Glutamatergic neuron (in vitro differentiated cells): ENCODE results near the gene RGS6. TPM values are rescaled to one million over a fixed set of nuclear protein-coding genes. Genes with fewer than 3 reads are reported as not detected.

Experiments used
- DNase-seq: peaks from one replicate; pipeline ENCODE4 v3.0.0; 2022
- H3K27ac Mint-ChIP-seq: one replicate; pipeline ENCODE4 v1.8.0; 2020; ENCODE audit warnings: mild to moderate bottlenecking, mixed read lengths, inconsistent platforms; ENCODE audit not compliant: unreplicated experiment
- H3K27me3 Mint-ChIP-seq: one replicate; pipeline ENCODE4 v1.8.0; 2020; ENCODE audit warnings: mild to moderate bottlenecking, moderate library complexity, mixed read lengths, inconsistent platforms; ENCODE audit not compliant: unreplicated experiment
- H3K36me3 Mint-ChIP-seq: one replicate; pipeline ENCODE4 v1.8.0; 2020; ENCODE audit warnings: mild to moderate bottlenecking, mixed read lengths, inconsistent platforms; ENCODE audit not compliant: unreplicated experiment
- H3K4me1 Mint-ChIP-seq: one replicate; pipeline ENCODE4 v1.8.0; 2020; ENCODE audit warnings: mild to moderate bottlenecking, low read depth, mixed read lengths, inconsistent platforms; ENCODE audit not compliant: unreplicated experiment
- H3K4me3 Mint-ChIP-seq: one replicate; pipeline ENCODE4 v1.8.0; 2020; ENCODE audit warnings: mild to moderate bottlenecking, mixed read lengths, inconsistent platforms; ENCODE audit not compliant: unreplicated experiment
- H3K9me3 Mint-ChIP-seq: one replicate; pipeline ENCODE4 v1.8.0; 2020; ENCODE audit warnings: mild to moderate bottlenecking, moderate library complexity, mixed read lengths, inconsistent platforms; ENCODE audit not compliant: unreplicated experiment
- CTCF ChIP-seq: fragments of 200-600 bp; sonication (generic); IDR thresholded peaks from one replicate; pipeline ENCODE4 v1.5.0; 2021; ENCODE audit not compliant: partially characterized antibody, unreplicated experiment
- total RNA-seq: library from RNA; stranded (reverse); fragmentation: NEBNext Ultra II Directional; extraction: Animal tissue kit (Norgen Biotek cat#: 25700); gene quantifications from one replicate; pipeline ENCODE4 v1.2.1, GENCODE V29; 2021; ENCODE audit not compliant: unreplicated experiment

The RGS6 gene
- total RNA-seq, 1 donor from 2014 or later: 1.2 TPM

- no peak overlapping the region for H3K4me3 Mint-ChIP-seq
- H3K27ac Mint-ChIP-seq: no peak overlapping the region
- no peak for TF ChIP-seq CTCF
- DNase-seq: no peak
- H3K27me3 Mint-ChIP-seq: no peaks in the 10 kb centered on the region
- H3K4me1 Mint-ChIP-seq: no peaks in the 10 kb centered on the region
- H3K36me3 Mint-ChIP-seq: peaks cover 27% of the 10 kb centered on the region
- peaks cover 4% of the 10 kb centered on the region for H3K9me3 Mint-ChIP-seq
Measured at GRCh38 chr14:72464226-72464625, 532.0 kb downstream of the RGS6 start.

- Mint-ChIP-seq H3K4me3 (no peak overlapping the region), H3K9me3 (peaks cover 4% of the 10 kb centered on the region), H3K27ac (no peak overlapping the region), H3K4me1 (no peaks in the 10 kb centered on the region), H3K36me3 (peaks cover 27% of the 10 kb centered on the region), H3K27me3 (no peaks in the 10 kb centered on the region)
- TF ChIP-seq CTCF: no peak
- DNase-seq: no peak
Measured at GRCh38 chr14:72466325-72466724, 534.1 kb downstream of the RGS6 start.

- TF ChIP-seq CTCF: no peak
- peaks cover 1% of the 10 kb centered on the region for H3K27me3 Mint-ChIP-seq
- H3K27ac Mint-ChIP-seq: no peak overlapping the region
- no peak overlapping the region for H3K4me3 Mint-ChIP-seq
- H3K36me3 Mint-ChIP-seq: peaks cover 17% of the 10 kb centered on the region
- no peaks in the 10 kb centered on the region for H3K4me1 Mint-ChIP-seq
- peaks cover 4% of the 10 kb centered on the region for H3K9me3 Mint-ChIP-seq
- DNase-seq: no peak
Measured at GRCh38 chr14:72471346-72471745, 539.1 kb downstream of the RGS6 start.

- H3K4me3 Mint-ChIP-seq: no peak overlapping the region
- H3K9me3 Mint-ChIP-seq: no peaks in the 10 kb centered on the region
- DNase-seq: no peak
Measured at GRCh38 chr14:72472845-72473244, 540.6 kb downstream of the RGS6 start.

More at GRCh38 chr14:72472845-72473244, 540.6 kb downstream of the RGS6 start:
- peak; percentile 13 for TF ChIP-seq CTCF
- no peaks in the 10 kb centered on the region for H3K4me1 Mint-ChIP-seq
- peaks cover 2% of the 10 kb centered on the region for H3K36me3 Mint-ChIP-seq
- H3K27ac Mint-ChIP-seq: no peak overlapping the region
- peaks cover 1% of the 10 kb centered on the region for H3K27me3 Mint-ChIP-seq
